SK-N-SH (cell line): ENCODE measurements around the gene IQGAP2. TPM values are rescaled to one million over a fixed set of nuclear protein-coding genes. Genes with fewer than 3 reads are reported as not detected.
A peak's percentile ranks its signal among the peaks of the same experiment; 100 is the strongest.
"Not testable (repeated sequence)": the region's sequence is repeated elsewhere in the genome, so short reads cannot be mapped to it uniquely, and the experiment has no call there.

Experiments
- CTCF ChIA-PET: fragments of 300-600, 350-600 bp; formaldehyde crosslinking; extraction: SDS; loops from one replicate; lab custom pipeline; 2021; lab: Yijun Ruan, JAX
- POLR2A ChIA-PET: fragments of 350-600 bp; sonication (Branson Sonifier 250); formaldehyde crosslinking; extraction: SDS; loops from one replicate; lab custom pipeline; 2020; ENCODE audit warnings: antibody characterized with exemption, inconsistent platforms; lab: Yijun Ruan, JAX
- DNase-seq: peaks from one replicate; pipeline ENCODE4 v3.0.0; 2012
- H2AFZ ChIP-seq: fragments of 200-600 bp; sonication (generic); 2 replicates; pipeline ENCODE4 v1.8.1; 2016; ENCODE audit warnings: antibody characterized with exemption, mild to moderate bottlenecking, low read depth
- H3F3A ChIP-seq: fragments of 200-600 bp; sonication (generic); replicated peaks from 2 replicates; pipeline ENCODE3; 2016; ENCODE audit warnings: antibody characterized with exemption, mild to moderate bottlenecking; ENCODE audit not compliant: insufficient read depth
- H3K27ac ChIP-seq, 2 experiments: fragments of 200-500 bp in 1 of 2; fragments of 200-600 bp in 1 of 2; sonication (Bioruptor generic) in 1 of 2; sonication (generic), shearing (Covaris generic) in 1 of 2; 2 replicates each; pipeline versions ENCODE4 v1.5.1 to v1.6.1; 2014 to 2016; ENCODE audit warnings: low read depth in 2 of 2, inconsistent platforms in 1 of 2, low read length in 1 of 2, mild to moderate bottlenecking in 1 of 2, mixed read lengths in 1 of 2
- H3K27me3 ChIP-seq: fragments of 200-600 bp; sonication (generic), shearing (Covaris generic); 2 replicates; pipeline ENCODE4 v1.6.1; 2016; ENCODE audit warnings: mixed run types; ENCODE audit not compliant: insufficient read depth
- H3K36me3 ChIP-seq, 2 experiments: fragments of 200-500 bp in 1 of 2; fragments of 200-600 bp in 1 of 2; sonication (Bioruptor generic) in 1 of 2; sonication (generic) in 1 of 2; replicated peaks in 1 of 2; 2 replicates each; pipeline versions ENCODE3 to v1.5.1; 2014 to 2016; ENCODE audit warnings: low read length in 1 of 2, mild to moderate bottlenecking in 1 of 2; ENCODE audit not compliant: insufficient read depth in 2 of 2, control insufficient read depth in 1 of 2
- H3K4me1 ChIP-seq, 2 experiments: fragments of 200-500 bp in 1 of 2; fragments of 200-600 bp in 1 of 2; sonication (Bioruptor generic) in 1 of 2; sonication (generic), shearing (Covaris generic) in 1 of 2; 2 replicates each; pipeline versions ENCODE4 v1.5.1 to v1.6.1; 2014 to 2016; ENCODE audit warnings: low read depth in 1 of 2, low read length in 1 of 2, mixed run types in 1 of 2; ENCODE audit not compliant: insufficient read depth in 2 of 2, control insufficient read depth in 1 of 2
- H3K4me2 ChIP-seq: fragments of 200-600 bp; sonication (generic), shearing (Covaris generic); 2 replicates; pipeline ENCODE4 v1.6.1; 2017; ENCODE audit warnings: mixed run types
- H3K4me3 ChIP-seq, 2 experiments: fragments of 200-500 bp in 1 of 2; fragments of 200-600 bp in 1 of 2; sonication (Bioruptor generic) in 1 of 2; sonication (generic), shearing (Covaris generic) in 1 of 2; 2 replicates each; pipeline versions ENCODE4 v1.5.1 to v1.8.1; 2014 to 2016; ENCODE audit warnings: low read depth in 2 of 2, inconsistent platforms in 1 of 2, low read length in 1 of 2, mild to moderate bottlenecking in 1 of 2, mixed read lengths in 1 of 2, moderate library complexity in 1 of 2
- H3K79me2 ChIP-seq: fragments of 200-600 bp; sonication (generic); 2 replicates; pipeline ENCODE4 v1.8.1; 2017; ENCODE audit warnings: mild to moderate bottlenecking; ENCODE audit not compliant: insufficient read depth
- H3K9ac ChIP-seq: fragments of 200-600 bp; sonication (generic); 2 replicates; pipeline ENCODE4 v1.6.1; 2017; ENCODE audit warnings: mixed run types
- H3K9me2 ChIP-seq: fragments of 200-600 bp; sonication (generic); 2 replicates; pipeline ENCODE4 v1.6.1; 2017; ENCODE audit warnings: mixed run types
- H3K9me3 ChIP-seq: fragments of 200-600 bp; sonication (generic); 2 replicates; pipeline ENCODE4 v1.6.1; 2017; ENCODE audit warnings: mixed run types, mild to moderate bottlenecking, moderate library complexity
- H4K20me1 ChIP-seq: fragments of 200-600 bp; sonication (generic); 2 replicates; pipeline ENCODE4 v1.6.1; 2017; ENCODE audit warnings: mild to moderate bottlenecking, mixed run types; ENCODE audit not compliant: insufficient read depth
- ELF1 ChIP-seq: IDR thresholded peaks from 2 replicates; pipeline ENCODE4 v1.4.0; 2012
- EZH2phosphoT487 ChIP-seq: fragments of 200-600 bp; sonication (generic); IDR thresholded peaks from 2 replicates; pipeline ENCODE4 v1.6.1; 2017; ENCODE audit warnings: low read depth, mixed run types, mild to moderate bottlenecking, antibody characterized with exemption, moderate library complexity, borderline replicate concordance
- IRF3 ChIP-seq: fragments of 150-350 bp; IDR thresholded peaks from 2 replicates; pipeline ENCODE4 v1.6.1; 2016; ENCODE audit warnings: mild to moderate bottlenecking, low read depth, low read length
- MAX ChIP-seq: IDR thresholded peaks from 2 replicates; pipeline ENCODE4 v1.4.0; 2012; ENCODE audit warnings: low read depth
- NFIC ChIP-seq: IDR thresholded peaks from 2 replicates; pipeline ENCODE4 v1.4.0; 2012; ENCODE audit warnings: borderline replicate concordance
- NRF1 ChIP-seq: IDR thresholded peaks from 2 replicates; pipeline ENCODE4 v1.6.1; 2012; ENCODE audit warnings: low read depth, mild to moderate bottlenecking, low read length
- RAD21 ChIP-seq: IDR thresholded peaks from 2 replicates; pipeline ENCODE4 v1.6.1; 2012; ENCODE audit warnings: mild to moderate bottlenecking, low read length
- RCOR1 ChIP-seq: fragments of 150-350 bp; IDR thresholded peaks from 2 replicates; pipeline ENCODE4 v1.6.1; 2017; ENCODE audit warnings: antibody characterized with exemption, low read length
- RFX5 ChIP-seq: IDR thresholded peaks from 2 replicates; pipeline ENCODE4 v1.6.1; 2012; ENCODE audit warnings: mild to moderate bottlenecking, improper control_type of control experiment, low read length
- RXRA ChIP-seq: IDR thresholded peaks from 2 replicates; pipeline ENCODE4 v1.4.0; 2012; ENCODE audit warnings: low read depth, mild to moderate bottlenecking, borderline replicate concordance
- TAF1 ChIP-seq: IDR thresholded peaks from 2 replicates; pipeline ENCODE4 v1.6.1; 2012; ENCODE audit warnings: low read depth, mild to moderate bottlenecking, low read length, moderate library complexity, borderline replicate concordance
- YY1 ChIP-seq: IDR thresholded peaks from 2 replicates; pipeline ENCODE4 v1.4.0; 2012; ENCODE audit warnings: low read depth, mild to moderate bottlenecking
- WGBS: methylation state at CpG from one replicate; pipeline ENCODE4 v1.1.6; 2017; ENCODE audit warnings: low lambda C conversion rate; 5-methylcytosine and 5-hydroxymethylcytosine counted together
- polyA plus RNA-seq, 3 experiments: library from polyadenylated mRNA; depleted of rRNA; stranded (reverse); fragments of >200 nt; gene quantifications; 2 replicates each; pipeline ENCODE4 v1.2.3, GENCODE V29; 2012
- TF ChIP-seq, protein P1 (sequence below): IDR thresholded peaks from 2 replicates; pipeline ENCODE4 v1.4.0; 2012; ENCODE audit warnings: low read depth, borderline replicate concordance
- TF ChIP-seq, protein P2 (sequence below): IDR thresholded peaks from 2 replicates; pipeline ENCODE4; 2012

Gene IQGAP2
- polyA plus RNA-seq, 1 of the 3 experiments (the other 2 are of a cell fraction), result 2.1 TPM

GRCh38 chr5:76737846-76738245, 334.8 kb downstream of the IQGAP2 start:
- Histone ChIP-seq H3K4me2 (no peak overlapping the region), H3K9me3 (no peaks in the 10 kb centered on the region), H3K27me3 (no peaks in the 10 kb centered on the region), H3K27ac (peak overlapping the region in 1 of 2 experiments; percentile 83; a peak in 2 of 4 replicates), H3K79me2 (peaks cover 25% of the 10 kb centered on the region), H4K20me1 (no peaks in the 10 kb centered on the region; the same call in 1 of the 2 replicates), H3K9me2 (no peaks in the 10 kb centered on the region), H3K36me3 (peaks cover 17 to 34% of the 10 kb centered on the region in 2 experiments), H3F3A (peaks cover 27% of the 10 kb centered on the region), H3K4me3 (no peak overlapping the region), H3K9ac (no peak overlapping the region), H3K4me1 (peaks cover 8 to 17% of the 10 kb centered on the region in 2 experiments), H2AFZ (no peak overlapping the region)
- POLR2A ChIA-PET, result no interaction called here
- WGBS, result 79% methylated on average over 5 of the region's 5 CpGs
- TF ChIP-seq MAX, result no peak
- TF ChIP-seq ELF1, result no peak
- TF ChIP-seq, protein P1, sequence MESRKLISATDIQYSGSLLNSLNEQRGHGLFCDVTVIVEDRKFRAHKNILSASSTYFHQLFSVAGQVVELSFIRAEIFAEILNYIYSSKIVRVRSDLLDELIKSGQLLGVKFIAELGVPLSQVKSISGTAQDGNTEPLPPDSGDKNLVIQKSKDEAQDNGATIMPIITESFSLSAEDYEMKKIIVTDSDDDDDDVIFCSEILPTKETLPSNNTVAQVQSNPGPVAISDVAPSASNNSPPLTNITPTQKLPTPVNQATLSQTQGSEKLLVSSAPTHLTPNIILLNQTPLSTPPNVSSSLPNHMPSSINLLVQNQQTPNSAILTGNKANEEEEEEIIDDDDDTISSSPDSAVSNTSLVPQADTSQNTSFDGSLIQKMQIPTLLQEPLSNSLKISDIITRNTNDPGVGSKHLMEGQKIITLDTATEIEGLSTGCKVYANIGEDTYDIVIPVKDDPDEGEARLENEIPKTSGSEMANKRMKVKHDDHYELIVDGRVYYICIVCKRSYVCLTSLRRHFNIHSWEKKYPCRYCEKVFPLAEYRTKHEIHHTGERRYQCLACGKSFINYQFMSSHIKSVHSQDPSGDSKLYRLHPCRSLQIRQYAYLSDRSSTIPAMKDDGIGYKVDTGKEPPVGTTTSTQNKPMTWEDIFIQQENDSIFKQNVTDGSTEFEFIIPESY, result no peak
- no peak for TF ChIP-seq EZH2phosphoT487
- TF ChIP-seq RCOR1, result no peak
- CTCF ChIA-PET, result no interaction called here
- no peak for DNase-seq

DNA sequence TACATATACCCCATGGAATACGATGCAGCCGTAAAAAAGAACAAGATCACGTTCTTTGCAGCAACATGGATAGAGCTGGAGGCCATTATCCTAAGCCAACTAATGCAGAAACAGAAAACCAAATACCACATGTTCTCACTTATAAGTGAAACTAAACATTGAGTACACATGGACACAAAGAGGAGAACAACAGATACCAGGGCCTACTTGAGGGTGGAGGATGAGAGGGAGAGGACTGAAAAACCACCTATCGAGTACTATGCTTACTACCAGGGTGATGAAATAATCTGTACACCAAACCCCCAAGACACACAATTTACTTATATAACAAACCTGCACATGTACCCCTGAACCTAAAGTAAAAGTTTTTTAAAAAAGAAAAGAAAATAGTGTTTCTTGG, 338.4 kb downstream of the IQGAP2 start:
- not testable (repeated sequence) for H2AFZ ChIP-seq, H3K9ac ChIP-seq, H3K4me3 ChIP-seq, H4K20me1 ChIP-seq, H3K9me3 ChIP-seq, H3K36me3 ChIP-seq, H3K4me1 ChIP-seq, H3K79me2 ChIP-seq, H3K4me2 ChIP-seq, DNase-seq, H3K27me3 ChIP-seq, H3K9me2 ChIP-seq, H3K27ac ChIP-seq
- peaks cover 22% of the 10 kb centered on the region for H3F3A ChIP-seq
- 96% methylated on average over 4 of the region's 4 CpGs for whole genome bisulfite sequencing
- ChIA-PET POLR2A (interaction anchor here (0.6 kb wide), 1 partner anchor 1704 kb away, joined by 3 read pairs; no protein-coding TSS in a partner anchor), CTCF (interaction anchor here (3.7 kb wide), 1 partner anchor 33 kb away, joined by 16 read pairs; no protein-coding TSS in a partner anchor)

DNA sequence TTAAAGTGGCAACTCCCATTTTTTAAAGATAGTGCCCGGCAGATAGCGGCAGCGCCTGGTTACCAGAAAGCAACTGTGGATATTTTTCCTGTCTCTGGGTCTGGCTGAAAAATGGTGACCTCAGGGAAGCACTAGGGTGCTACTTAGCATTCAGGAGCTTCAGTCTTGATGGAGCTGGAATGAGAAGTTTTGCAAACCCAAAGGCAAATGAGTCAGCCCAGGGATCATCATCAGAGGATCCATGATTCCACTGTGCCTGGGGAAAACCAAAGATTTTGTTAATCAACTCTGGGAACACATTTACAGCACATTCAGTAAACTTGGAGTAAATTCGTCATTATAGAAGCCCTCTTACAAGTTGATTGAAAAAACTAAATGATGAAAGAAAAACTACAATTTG, 339.5 kb downstream of the IQGAP2 start:
- Histone ChIP-seq H3K4me2 (no peak overlapping the region), H3K4me3 (no peak overlapping the region), H3K9me2 (no peaks in the 10 kb centered on the region), H3K79me2 (no peaks in the 10 kb centered on the region), H3K4me1 (peaks cover 5% of the 10 kb centered on the region in 2 experiments; a peak in 2 of 4 replicates), H3K27me3 (no peaks in the 10 kb centered on the region)
- POLR2A ChIA-PET, result no interaction called here
- TF ChIP-seq, protein P1, result no peak
- TF ChIP-seq RFX5 (no peak), RXRA (no peak), NFIC (no peak), NRF1 (no peak), IRF3 (no peak), YY1 (no peak), TAF1 (no peak), RAD21 (no peak)
- TF ChIP-seq, protein P2, sequence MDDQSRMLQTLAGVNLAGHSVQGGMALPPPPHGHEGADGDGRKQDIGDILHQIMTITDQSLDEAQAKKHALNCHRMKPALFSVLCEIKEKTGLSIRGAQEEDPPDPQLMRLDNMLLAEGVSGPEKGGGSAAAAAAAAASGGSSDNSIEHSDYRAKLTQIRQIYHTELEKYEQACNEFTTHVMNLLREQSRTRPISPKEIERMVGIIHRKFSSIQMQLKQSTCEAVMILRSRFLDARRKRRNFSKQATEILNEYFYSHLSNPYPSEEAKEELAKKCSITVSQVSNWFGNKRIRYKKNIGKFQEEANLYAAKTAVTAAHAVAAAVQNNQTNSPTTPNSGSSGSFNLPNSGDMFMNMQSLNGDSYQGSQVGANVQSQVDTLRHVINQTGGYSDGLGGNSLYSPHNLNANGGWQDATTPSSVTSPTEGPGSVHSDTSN, result no peak
- TF ChIP-seq, all 33 proteins: peak for 0
- CTCF ChIA-PET, result interaction anchor here (0.6 to 3.7 kb wide), 3 partner anchors 27 to 205 kb away, joined by 3 to 16 read pairs (median 4); no protein-coding TSS in a partner anchor
- Histone ChIP-seq H3K9ac (no peak overlapping the region), H3K9me3 (no peaks in the 10 kb centered on the region), H2AFZ (no peak overlapping the region), H4K20me1 (no peaks in the 10 kb centered on the region), H3F3A (peaks cover 11% of the 10 kb centered on the region), H3K36me3 (no peaks in the 10 kb centered on the region), H3K27ac (peak overlapping the region in 1 of 2 experiments; percentile 32; a peak in 2 of 4 replicates)
- WGBS, result 68% methylated on average over 4 of the region's 4 CpGs
- no peak for DNase-seq
